ENCODE data around the gene SIM1. TPM values are rescaled to one million over a fixed set of nuclear protein-coding genes. Genes with fewer than 3 reads are reported as not detected.

Gene SIM1, protein sequence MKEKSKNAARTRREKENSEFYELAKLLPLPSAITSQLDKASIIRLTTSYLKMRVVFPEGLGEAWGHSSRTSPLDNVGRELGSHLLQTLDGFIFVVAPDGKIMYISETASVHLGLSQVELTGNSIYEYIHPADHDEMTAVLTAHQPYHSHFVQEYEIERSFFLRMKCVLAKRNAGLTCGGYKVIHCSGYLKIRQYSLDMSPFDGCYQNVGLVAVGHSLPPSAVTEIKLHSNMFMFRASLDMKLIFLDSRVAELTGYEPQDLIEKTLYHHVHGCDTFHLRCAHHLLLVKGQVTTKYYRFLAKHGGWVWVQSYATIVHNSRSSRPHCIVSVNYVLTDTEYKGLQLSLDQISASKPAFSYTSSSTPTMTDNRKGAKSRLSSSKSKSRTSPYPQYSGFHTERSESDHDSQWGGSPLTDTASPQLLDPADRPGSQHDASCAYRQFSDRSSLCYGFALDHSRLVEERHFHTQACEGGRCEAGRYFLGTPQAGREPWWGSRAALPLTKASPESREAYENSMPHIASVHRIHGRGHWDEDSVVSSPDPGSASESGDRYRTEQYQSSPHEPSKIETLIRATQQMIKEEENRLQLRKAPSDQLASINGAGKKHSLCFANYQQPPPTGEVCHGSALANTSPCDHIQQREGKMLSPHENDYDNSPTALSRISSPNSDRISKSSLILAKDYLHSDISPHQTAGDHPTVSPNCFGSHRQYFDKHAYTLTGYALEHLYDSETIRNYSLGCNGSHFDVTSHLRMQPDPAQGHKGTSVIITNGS
- total RNA-seq (2021): 0.13 and 0.15 TPM in 2 replicates
- Bru-seq, nascent RNA: percentile 13 among the genes with signal in this experiment
- BruChase-seq, experiment 1, labeled RNA remaining after a 2-hour chase: percentile 16 among the genes with signal in this experiment
- BruChase-seq, experiment 2, labeled RNA remaining after a 6-hour chase: percentile 9 among the genes with signal in this experiment
- long read RNA-seq: 0 reads

DNA sequence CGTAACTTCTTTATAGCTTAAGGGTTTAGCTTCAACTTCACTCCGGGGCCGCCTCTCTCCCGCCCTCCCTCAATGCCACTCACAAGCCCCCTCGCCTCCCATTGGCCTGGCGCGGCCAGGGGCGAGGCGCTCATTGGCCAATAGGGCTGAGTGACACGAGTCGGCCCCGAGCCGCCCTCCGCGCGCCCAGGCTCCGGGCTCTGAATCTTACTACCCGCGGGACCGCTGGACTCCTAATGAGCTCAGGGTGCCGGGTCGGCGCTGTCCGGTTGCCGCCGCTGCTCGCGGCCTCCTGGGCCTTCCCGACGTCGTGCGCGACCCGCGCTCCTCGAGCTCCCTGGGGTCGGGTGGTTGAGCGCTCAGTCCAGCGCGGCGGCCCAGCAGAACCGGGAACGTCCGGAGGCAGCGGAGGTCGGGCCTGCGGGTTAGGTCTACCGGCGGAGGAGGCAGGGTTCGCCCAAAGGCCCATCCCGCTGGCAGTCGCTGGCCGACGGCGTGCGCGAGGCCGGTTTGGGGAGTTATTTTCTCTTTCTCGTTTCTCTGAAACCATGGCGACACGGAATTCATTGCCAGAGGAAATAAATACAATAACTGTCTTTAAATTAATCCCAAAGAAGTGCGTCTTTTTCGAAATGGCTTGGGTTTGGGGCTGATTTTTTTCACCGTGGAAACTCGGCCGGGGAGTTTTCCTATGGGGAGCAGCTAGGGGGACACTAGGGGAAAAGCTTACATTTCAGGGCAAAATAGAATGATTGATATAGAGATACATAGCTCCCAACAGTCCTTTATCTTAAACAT lies at the start of gene SIM1:
Gene SIM1 (minus strand): TSS at position 19 of the 798 bp plus-strand sequence. CDS start 1,453 bp downstream, outside the sequence.
- no peaks in the 10 kb centered on the region for H3K36me3 ChIP-seq (ENCODE audit: low read depth)
- no peaks in the 10 kb centered on the region for H3F3A ChIP-seq (ENCODE audit: insufficient read depth, low read depth)
- no peak within 1 kb of the TSS for H3K4me2 ChIP-seq
- ChIA-PET POLR2A (ENCODE audit: unreplicated experiment) (no interaction called here), CTCF (no interaction called here)
- H3K27ac ChIP-seq: no peak within 1 kb of the TSS
- TF ChIP-seq, protein P1, sequence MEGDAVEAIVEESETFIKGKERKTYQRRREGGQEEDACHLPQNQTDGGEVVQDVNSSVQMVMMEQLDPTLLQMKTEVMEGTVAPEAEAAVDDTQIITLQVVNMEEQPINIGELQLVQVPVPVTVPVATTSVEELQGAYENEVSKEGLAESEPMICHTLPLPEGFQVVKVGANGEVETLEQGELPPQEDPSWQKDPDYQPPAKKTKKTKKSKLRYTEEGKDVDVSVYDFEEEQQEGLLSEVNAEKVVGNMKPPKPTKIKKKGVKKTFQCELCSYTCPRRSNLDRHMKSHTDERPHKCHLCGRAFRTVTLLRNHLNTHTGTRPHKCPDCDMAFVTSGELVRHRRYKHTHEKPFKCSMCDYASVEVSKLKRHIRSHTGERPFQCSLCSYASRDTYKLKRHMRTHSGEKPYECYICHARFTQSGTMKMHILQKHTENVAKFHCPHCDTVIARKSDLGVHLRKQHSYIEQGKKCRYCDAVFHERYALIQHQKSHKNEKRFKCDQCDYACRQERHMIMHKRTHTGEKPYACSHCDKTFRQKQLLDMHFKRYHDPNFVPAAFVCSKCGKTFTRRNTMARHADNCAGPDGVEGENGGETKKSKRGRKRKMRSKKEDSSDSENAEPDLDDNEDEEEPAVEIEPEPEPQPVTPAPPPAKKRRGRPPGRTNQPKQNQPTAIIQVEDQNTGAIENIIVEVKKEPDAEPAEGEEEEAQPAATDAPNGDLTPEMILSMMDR (conservative IDR thresholded peaks at IDR 0.05): no peak
- TF ChIP-seq EZH2 (IDR thresholded peaks at IDR 0.05; ENCODE audit: low read depth): no peak
- intact Hi-C loops (cut with micrococcal nuclease; ENCODE audit: unreplicated experiment): no loop called here
- no peaks in the 10 kb centered on the region for H3K27me3 ChIP-seq (ENCODE audit: insufficient read depth, low read depth)
- H3K9me3 ChIP-seq (ENCODE audit: insufficient read depth, low read depth): no peaks in the 10 kb centered on the region; the same call in 1 of the 2 replicates
- H4K20me1 ChIP-seq (ENCODE audit: insufficient read depth): no peaks in the 10 kb centered on the region
- BruUV-seq (replicated peaks): no TSS peak
- no peaks in the 10 kb centered on the region for H3K9me2 ChIP-seq (ENCODE audit: insufficient read depth)
- H3K79me2 ChIP-seq (ENCODE audit: low read depth): no peaks in the 10 kb centered on the region
- no peak within 1 kb of the TSS for H2AFZ ChIP-seq
- DNase-seq: no peak
- no peak within 1 kb of the TSS for H3K4me3 ChIP-seq
- no peaks in the 10 kb centered on the region for H3K4me1 ChIP-seq (replicated peaks; ENCODE audit: insufficient read depth)

DNA sequence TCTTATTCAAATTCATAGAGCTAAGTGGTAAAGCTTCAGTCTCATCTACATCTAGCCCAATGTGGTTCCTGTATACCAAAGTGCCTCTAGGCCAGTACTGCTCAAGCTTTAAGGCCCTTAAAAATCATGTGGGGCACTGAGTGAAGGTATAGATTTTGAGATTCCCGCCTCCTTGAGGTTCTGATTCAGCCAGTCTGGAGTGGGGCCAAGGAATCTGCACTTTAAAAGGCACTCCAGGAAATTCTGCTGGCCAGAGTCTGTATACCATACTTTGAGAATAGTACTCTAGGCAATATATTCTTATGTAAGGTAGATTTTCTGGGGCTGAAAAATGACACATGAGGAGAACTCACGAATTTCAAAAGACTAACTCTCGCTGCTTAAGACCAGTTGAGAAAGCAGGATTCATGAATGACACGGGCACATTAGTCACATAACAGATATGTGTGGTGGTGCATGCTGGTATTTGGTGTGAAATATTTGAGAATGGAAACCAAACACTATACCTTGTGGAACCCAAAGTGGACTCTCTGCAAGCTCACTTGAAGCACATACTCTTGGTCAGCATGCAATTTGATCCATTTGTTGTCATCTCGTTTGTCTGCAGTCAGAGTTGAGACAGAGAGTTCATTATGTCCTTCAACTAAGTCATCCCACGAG lies 47.6 kb upstream of the SIM1 start:
- Histone ChIP-seq H3K27ac (no peak overlapping the region), H3K9me2 (ENCODE audit: insufficient read depth) (no peaks in the 10 kb centered on the region), H3K4me3 (no peak overlapping the region), H3K9me3 (ENCODE audit: insufficient read depth, low read depth) (no peaks in the 10 kb centered on the region; the same call in 1 of the 2 replicates), H3K79me2 (ENCODE audit: low read depth) (no peaks in the 10 kb centered on the region), H4K20me1 (ENCODE audit: insufficient read depth) (no peaks in the 10 kb centered on the region), H3K27me3 (ENCODE audit: insufficient read depth, low read depth) (no peaks in the 10 kb centered on the region), H3K36me3 (ENCODE audit: low read depth) (peaks cover 21% of the 10 kb centered on the region), H3K4me1 (replicated peaks; ENCODE audit: insufficient read depth) (no peaks in the 10 kb centered on the region), H3K4me2 (no peak overlapping the region), H3F3A (ENCODE audit: insufficient read depth, low read depth) (no peaks in the 10 kb centered on the region), H2AFZ (no peak overlapping the region)
- no peak for TF ChIP-seq EZH2 (IDR thresholded peaks at IDR 0.05; ENCODE audit: low read depth)
- TF ChIP-seq, protein P1 (conservative IDR thresholded peaks at IDR 0.05): no peak
- intact Hi-C loops (cut with micrococcal nuclease; ENCODE audit: unreplicated experiment): no loop called here
- DNase-seq: no peak
- POLR2A ChIA-PET (ENCODE audit: unreplicated experiment): no interaction called here
- CTCF ChIA-PET: no interaction called here
- BruUV-seq (replicated peaks): no TSS peak
